Fibroblast of skin of back (primary cell): Measurements from ENCODE around the gene BEND3.
"Not testable (repeated sequence)": the region's sequence is repeated elsewhere in the genome, so short reads cannot be mapped to it uniquely, and the experiment has no call there.

Source experiments
- DNase-seq: peaks from one replicate; pipeline ENCODE4 v3.0.0-alpha.2; 2013

The BEND3 gene

GRCh38 chr6:107120404-107120803 lies 5.1 kb upstream of the BEND3 start:
- DNase-seq = no peak

- no peak for DNase-seq
These were observed 3.7 kb upstream of the BEND3 start for GRCh38 chr6:107118976-107119375.

- DNase-seq = not testable (repeated sequence)
These were observed 3.2 kb upstream of the BEND3 start for GRCh38 chr6:107118540-107118939.

- DNase-seq = no peak
These were observed 1.6 kb upstream of the BEND3 start for GRCh38 chr6:107116931-107117330.

DNA sequence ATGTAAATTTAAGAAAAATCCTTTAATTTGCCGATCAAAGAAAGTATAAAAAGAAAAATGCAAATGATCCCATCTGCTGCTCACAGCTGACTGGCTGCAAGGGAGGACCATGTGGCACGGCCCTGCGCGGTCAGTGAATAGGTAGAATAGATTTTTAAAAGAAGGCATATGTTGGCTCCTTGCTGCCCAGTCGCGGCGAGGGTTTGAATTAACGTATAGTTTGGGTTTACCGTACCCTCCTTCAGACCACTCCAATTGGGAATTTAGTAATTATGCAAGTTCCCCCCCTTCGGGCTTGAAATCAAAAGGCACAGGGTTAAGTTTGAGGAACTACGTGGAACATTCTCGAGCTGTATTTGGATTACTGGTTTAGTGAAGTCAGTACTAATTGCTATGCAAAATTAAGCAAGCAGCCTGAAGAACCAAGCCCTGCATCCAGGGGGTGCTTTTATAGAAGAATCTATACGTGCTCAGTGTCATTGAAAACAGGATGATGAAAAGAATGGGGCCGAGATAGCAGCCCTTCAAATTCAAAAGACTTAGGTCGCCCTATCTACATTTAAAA lies 1.1 kb upstream of the BEND3 start:
- DNase-seq = peak; percentile 16

- peak; percentile 38 for DNase-seq
These were observed 496 bp upstream of the BEND3 start for GRCh38 chr6:107115695-107116327.

GRCh38 chr6:107114213-107114925 lies 946 bp downstream of the BEND3 start:
- peak; percentile 86 for DNase-seq

GRCh38 chr6:107110200-107110599 lies 5.1 kb downstream of the BEND3 start:
- no peak for DNase-seq

DNA sequence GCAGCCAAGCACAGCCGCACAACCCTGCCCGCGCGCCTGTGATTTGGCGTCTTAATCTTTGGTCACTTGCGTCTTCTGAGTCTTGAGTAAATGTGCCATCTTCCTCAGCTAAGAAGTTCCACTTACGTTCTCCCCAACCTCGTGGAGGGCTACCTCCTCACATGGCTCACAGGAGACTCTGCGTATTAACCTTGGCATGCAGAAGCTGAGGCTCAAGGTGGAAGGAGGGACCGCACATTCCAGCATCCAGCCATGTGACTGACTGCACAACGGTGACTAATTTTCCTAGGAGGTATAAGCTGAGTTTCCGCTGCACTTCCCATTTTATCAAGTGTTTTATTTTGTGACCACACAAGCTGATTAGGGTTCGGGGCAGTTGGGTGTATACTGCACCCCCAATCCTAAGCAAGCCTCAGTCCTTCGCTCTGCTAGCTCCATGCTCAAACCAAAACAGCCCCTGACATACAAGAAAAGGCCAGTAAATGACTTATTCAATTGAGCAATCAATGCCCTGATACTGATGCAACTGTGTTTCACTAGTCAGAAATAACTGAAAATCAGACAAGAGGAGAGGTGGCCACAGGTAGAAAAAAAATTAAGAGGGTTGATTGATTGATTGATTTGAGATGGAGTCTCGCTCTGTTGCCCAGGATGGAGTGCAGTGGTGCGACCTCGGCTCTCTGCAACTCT lies 7.0 kb downstream of the BEND3 start:
- no peak for DNase-seq

GRCh38 chr6:107107791-107108190 lies 7.5 kb downstream of the BEND3 start:
- no peak for DNase-seq

- DNase-seq = no peak
These were observed 9.2 kb downstream of the BEND3 start for GRCh38 chr6:107106165-107106564.

- DNase-seq = no peak
These were observed 9.7 kb downstream of the BEND3 start for GRCh38 chr6:107105511-107106116.

DNA sequence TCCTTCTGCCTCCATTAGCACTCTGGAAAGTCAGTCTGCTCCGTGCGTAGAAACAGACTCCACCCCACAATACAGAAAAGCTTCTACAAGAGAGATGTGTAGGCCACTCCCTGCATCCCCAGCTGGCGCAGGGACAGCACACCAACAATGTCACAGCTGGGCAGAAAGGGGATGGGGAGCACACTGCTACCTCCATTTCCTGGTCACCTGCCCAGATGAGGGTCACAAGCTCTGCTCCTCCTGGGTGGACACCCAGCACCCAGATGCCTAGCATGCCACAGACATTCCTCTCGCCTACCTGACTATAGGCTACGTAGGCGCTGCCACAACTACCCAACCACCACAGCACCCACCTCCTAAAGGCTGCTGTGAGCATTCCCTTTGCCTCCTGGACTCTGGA lies 12.2 kb downstream of the BEND3 start:
- DNase-seq = no peak

DNA sequence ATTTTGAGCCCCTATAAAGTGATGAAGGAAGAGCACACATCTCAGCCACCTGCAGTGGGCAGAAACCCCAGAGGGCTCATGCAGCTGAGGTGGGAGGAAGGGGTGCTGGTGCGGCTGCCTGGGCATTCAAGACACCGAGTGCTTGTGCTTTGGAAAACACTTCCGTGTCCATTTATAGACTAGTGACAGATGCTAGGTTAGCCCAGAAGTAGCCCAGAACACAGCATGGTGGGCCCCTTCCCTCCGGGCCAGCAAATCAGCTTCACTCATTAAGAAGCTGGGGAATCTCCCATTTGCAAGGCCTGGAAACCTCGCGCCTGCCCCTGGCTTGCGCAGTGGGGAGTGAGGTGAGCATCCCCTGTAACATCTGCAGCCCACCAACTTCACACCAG lies 12.9 kb downstream of the BEND3 start:
- no peak for DNase-seq

DNA sequence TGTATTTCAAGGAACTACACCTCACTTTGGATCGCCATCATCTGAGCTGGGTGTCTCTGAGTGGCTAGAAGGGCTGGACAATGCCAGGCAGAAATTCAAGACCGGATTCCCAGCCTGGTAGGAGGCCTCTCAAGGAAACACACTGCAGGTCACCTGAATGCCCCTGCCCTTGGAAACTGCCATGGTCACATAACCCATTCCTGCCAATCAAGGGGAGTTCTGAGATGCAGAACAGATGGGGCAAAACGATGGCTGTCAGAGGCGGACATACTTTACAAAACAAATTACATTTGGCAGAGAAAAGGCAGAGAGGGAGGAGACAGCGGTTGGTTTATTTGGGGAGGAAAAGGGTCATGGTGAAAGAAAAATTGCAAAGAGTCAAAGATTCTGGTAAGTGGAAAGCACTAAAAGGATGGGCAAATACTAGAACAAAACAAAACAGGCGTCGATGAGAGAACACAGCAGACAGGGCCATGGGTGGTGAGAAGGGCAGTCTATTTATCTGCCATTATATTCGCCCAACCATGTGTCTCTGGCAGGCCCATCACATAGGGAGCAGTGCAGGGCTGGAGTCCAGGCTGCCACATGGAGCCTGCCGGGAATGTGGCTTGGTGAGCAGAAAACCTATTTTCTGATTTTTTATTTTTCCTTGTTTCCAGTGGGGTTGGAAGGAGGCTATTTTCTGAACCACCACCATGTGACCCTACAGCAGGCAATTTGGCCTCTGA lies 13.5 kb downstream of the BEND3 start:
- DNase-seq = no peak

DNA sequence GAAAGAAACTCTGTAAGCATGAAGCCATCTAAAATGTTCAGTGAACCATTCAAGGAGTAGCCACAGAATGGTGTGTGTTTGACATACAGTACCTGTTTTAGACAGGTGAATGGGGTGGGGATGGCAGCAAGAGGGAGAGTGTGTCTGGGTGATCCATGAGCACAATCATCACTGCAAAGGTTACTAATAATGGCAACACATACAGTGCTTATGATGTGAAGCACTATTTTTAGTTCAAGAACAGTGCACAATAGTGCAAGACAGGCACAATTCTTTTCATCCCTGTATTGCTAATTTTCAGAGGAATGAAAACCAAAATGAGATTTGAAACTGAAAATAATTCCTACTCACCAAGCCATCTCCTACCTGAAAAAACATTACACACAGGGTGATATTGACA lies 14.1 kb downstream of the BEND3 start:
- no peak for DNase-seq

DNA sequence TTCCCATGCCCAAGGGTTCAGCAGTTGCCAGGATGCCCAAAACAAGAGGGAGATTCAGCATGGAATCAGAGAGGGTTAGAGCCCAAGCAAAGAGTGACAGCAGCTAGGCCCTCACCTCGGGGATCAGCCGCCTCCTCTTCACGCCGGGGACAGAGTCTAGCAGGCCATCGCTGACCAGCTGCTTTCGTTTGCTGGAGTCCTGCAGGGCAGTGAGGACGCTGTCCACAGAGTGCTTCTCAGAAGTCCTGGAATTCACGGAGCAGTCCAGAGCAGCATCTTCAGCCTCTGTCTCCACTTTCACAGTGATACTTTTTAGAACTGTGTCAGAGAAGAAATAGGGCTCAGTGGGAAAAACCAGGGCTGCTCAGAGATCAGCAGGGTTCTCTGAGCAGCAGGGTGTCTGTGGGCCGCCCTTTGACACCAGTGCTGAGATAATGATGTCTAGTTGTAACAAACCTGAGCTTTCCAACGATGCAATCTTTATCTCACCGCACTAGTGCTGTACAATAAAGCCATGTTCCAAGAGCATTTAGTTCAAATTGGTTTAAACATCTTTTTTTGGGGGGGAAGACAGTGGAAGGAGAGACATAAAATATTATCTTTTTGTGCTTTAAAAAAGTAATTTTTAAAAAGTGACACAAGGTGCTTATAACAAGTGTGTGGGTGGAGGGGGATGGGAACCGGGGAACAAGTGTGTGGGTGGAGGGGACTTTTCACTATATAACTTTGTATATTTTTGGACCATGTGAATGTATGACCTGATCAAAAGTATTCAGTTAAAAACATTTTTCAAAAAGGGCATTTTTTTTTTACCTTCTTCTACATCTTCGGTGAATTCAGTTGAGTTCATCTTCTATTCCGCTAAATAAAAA lies 16.6 kb downstream of the BEND3 start:
- no peak for DNase-seq

DNA sequence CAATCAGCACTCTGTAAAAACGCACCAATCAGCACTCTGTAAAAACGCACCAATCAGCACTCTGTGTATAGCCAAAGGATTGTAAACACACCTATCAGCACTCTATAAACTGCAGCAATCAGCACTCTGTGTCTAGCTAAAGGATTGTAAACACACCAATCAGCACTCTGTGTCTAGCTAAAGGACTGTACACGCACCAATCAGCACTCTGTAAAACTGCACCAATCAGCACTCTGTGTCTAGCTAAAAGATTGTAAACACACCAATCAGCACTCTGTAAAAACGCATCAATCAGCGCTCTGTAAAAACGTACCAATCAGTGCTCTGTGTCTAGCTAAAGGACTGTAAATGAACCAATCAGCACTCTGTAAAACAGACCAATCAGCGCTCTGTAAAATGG lies 30.9 kb downstream of the BEND3 start:
- not testable (repeated sequence) for DNase-seq

DNA sequence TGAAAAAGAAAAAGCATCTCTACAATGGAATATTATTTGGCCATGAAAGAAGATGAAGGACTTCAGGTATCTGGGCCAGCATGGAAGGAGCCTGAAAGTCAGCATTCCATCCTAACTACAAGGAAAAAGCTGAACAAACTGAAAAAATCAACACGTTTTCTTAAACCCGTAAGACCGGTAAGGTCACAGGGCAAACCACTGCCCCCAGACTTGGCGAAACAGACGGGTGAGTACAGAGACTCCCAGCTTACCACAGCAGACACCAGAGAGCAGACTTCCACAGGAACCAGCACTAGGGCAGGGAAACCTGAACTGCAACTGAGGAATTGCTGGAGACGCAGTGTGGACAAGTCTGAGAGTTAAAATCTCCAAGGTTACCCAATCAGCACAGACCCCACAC lies 31.4 kb downstream of the BEND3 start:
- no peak for DNase-seq

- DNase-seq = no peak
These were observed 32.1 kb downstream of the BEND3 start for GRCh38 chr6:107083047-107083768.

GRCh38 chr6:107082045-107082444 lies 33.3 kb downstream of the BEND3 start:
- DNase-seq = no peak
